ENCODE results near the gene MYOM1.

The MYOM1 gene

DNA sequence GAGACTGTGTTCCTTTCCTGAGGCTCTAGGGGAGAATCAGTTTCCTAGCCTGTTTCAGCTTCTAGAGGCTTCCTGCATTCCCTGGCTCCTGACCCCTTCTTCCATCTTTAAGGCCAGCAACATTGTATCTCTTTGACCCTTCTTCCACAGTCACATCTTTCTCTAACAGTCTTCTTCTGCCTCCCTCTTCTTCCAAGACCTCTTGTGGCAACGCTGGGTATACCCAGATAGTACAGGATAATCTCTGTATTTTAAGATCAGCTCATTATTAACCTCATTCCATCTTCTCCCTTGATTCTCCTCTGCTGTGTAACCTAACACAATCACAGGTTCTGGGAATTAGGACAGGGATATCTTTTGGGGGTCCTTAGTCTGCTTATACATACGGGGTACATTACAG is 19.0 kb upstream of the MYOM1 start:
- Histone ChIP-seq H3K36me3 (replicated peaks; ENCODE audit: insufficient read depth, low read length) (no peaks in the 10 kb centered on the region), H3K27ac (ENCODE audit: low read length) (no peak overlapping the region), H3K4me2 (ENCODE audit: low read depth, low read length) (no peak overlapping the region), H3K9me3 (replicated peaks; ENCODE audit: insufficient read depth, low read length) (no peaks in the 10 kb centered on the region), H3K9ac (ENCODE audit: low read length) (no peak overlapping the region), H4K20me1 (ENCODE audit: insufficient read depth, low read length) (no peaks in the 10 kb centered on the region), H3K4me1 (ENCODE audit: low read length) (no peaks in the 10 kb centered on the region), H3K27me3 (replicated peaks; ENCODE audit: insufficient read depth, low read length) (no peaks in the 10 kb centered on the region), H3K9me2 (replicated peaks; ENCODE audit: insufficient read depth, low read length) (no peaks in the 10 kb centered on the region), H3K79me2 (ENCODE audit: low read length) (no peaks in the 10 kb centered on the region), H2AFZ (ENCODE audit: low read length) (no peak overlapping the region), H3F3A (ENCODE audit: insufficient read depth, low read length) (no peaks in the 10 kb centered on the region), H3K4me3 (ENCODE audit: low read length) (no peak overlapping the region)
- no peak for DNase-seq
- TF ChIP-seq EZH2 (optimal IDR thresholded peaks at IDR 0.05; ENCODE audit: low read depth, low read length) (no peak), EZH2phosphoT487 (IDR thresholded peaks at IDR 0.05; ENCODE audit: low read length) (no peak)
- TF ChIP-seq, protein P1, sequence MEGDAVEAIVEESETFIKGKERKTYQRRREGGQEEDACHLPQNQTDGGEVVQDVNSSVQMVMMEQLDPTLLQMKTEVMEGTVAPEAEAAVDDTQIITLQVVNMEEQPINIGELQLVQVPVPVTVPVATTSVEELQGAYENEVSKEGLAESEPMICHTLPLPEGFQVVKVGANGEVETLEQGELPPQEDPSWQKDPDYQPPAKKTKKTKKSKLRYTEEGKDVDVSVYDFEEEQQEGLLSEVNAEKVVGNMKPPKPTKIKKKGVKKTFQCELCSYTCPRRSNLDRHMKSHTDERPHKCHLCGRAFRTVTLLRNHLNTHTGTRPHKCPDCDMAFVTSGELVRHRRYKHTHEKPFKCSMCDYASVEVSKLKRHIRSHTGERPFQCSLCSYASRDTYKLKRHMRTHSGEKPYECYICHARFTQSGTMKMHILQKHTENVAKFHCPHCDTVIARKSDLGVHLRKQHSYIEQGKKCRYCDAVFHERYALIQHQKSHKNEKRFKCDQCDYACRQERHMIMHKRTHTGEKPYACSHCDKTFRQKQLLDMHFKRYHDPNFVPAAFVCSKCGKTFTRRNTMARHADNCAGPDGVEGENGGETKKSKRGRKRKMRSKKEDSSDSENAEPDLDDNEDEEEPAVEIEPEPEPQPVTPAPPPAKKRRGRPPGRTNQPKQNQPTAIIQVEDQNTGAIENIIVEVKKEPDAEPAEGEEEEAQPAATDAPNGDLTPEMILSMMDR (IDR thresholded peaks at IDR 0.05; ENCODE audit: low read length): no peak

DNA sequence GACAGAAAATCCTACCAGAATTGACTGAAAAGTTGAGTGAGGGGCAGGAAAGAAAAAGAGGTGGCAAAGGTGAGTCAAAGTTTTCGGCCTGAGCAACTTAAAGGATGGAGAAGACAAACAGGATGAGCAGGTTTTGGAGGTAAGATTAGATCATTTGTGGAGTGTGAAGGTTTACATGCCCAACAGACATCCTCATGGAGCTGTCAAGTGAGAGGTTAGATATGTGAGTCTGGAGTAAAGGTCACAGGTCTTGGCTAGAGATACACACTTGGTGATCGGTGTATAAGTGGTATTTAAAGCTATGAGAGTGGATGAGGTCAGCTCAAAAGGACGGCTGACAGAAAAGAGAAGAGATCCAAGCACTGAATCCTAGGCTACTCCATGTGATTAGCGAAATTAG is 16.7 kb upstream of the MYOM1 start:
- Histone ChIP-seq H3K27ac (ENCODE audit: low read length) (no peak overlapping the region), H4K20me1 (ENCODE audit: insufficient read depth, low read length) (no peaks in the 10 kb centered on the region), H3K9ac (ENCODE audit: low read length) (no peak overlapping the region), H3K36me3 (replicated peaks; ENCODE audit: insufficient read depth, low read length) (no peaks in the 10 kb centered on the region), H3K4me3 (ENCODE audit: low read length) (no peak overlapping the region), H3K9me3 (replicated peaks; ENCODE audit: insufficient read depth, low read length) (no peaks in the 10 kb centered on the region), H3K9me2 (replicated peaks; ENCODE audit: insufficient read depth, low read length) (no peaks in the 10 kb centered on the region), H3F3A (ENCODE audit: insufficient read depth, low read length) (no peaks in the 10 kb centered on the region), H3K79me2 (ENCODE audit: low read length) (no peaks in the 10 kb centered on the region), H3K4me2 (ENCODE audit: low read depth, low read length) (no peak overlapping the region), H3K27me3 (replicated peaks; ENCODE audit: insufficient read depth, low read length) (no peaks in the 10 kb centered on the region), H2AFZ (ENCODE audit: low read length) (no peak overlapping the region), H3K4me1 (ENCODE audit: low read length) (no peaks in the 10 kb centered on the region)
- TF ChIP-seq EZH2phosphoT487 (IDR thresholded peaks at IDR 0.05; ENCODE audit: low read length) (no peak), EZH2 (optimal IDR thresholded peaks at IDR 0.05; ENCODE audit: low read depth, low read length) (no peak)
- TF ChIP-seq, protein P1 (IDR thresholded peaks at IDR 0.05; ENCODE audit: low read length): no peak
- no peak for DNase-seq

DNA sequence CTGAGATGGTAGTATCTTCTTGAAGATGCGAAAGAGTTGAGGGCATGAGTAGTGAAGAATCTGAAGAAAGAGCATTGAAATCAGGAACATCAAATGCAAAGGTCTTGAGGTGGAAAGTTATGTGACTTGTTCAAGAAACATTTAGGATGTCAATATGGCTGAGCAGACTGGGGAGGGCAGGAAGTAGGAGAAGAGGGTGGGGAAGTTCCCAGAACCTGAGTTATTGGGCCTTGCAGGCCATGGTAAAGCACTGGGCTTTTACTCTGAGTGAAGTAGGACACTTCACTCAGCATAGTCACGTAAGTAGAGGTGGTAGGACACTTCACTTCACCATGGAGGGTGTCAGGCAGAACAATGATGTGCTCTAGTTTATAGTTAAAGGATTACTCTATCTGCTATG is 16.1 kb upstream of the MYOM1 start:
- Histone ChIP-seq H2AFZ (ENCODE audit: low read length) (no peak overlapping the region), H3K4me1 (ENCODE audit: low read length) (no peaks in the 10 kb centered on the region), H3K9ac (ENCODE audit: low read length) (no peak overlapping the region), H3K4me2 (ENCODE audit: low read depth, low read length) (no peak overlapping the region), H3K27me3 (replicated peaks; ENCODE audit: insufficient read depth, low read length) (no peaks in the 10 kb centered on the region), H4K20me1 (ENCODE audit: insufficient read depth, low read length) (no peaks in the 10 kb centered on the region), H3K79me2 (ENCODE audit: low read length) (no peaks in the 10 kb centered on the region), H3K36me3 (replicated peaks; ENCODE audit: insufficient read depth, low read length) (no peaks in the 10 kb centered on the region), H3K9me2 (replicated peaks; ENCODE audit: insufficient read depth, low read length) (no peaks in the 10 kb centered on the region), H3K9me3 (replicated peaks; ENCODE audit: insufficient read depth, low read length) (no peaks in the 10 kb centered on the region), H3F3A (ENCODE audit: insufficient read depth, low read length) (no peaks in the 10 kb centered on the region), H3K27ac (ENCODE audit: low read length) (no peak overlapping the region), H3K4me3 (ENCODE audit: low read length) (no peak overlapping the region)
- TF ChIP-seq EZH2 (optimal IDR thresholded peaks at IDR 0.05; ENCODE audit: low read depth, low read length): no peak
- no peak for TF ChIP-seq EZH2phosphoT487 (IDR thresholded peaks at IDR 0.05; ENCODE audit: low read length)
- TF ChIP-seq, protein P1 (IDR thresholded peaks at IDR 0.05; ENCODE audit: low read length): no peak
- DNase-seq: no peak

Data from MM.1S (cell line).